Esophagus muscularis mucosa (tissue), 4 donors: ENCODE measurements around the gene VSNL1. TPM values are rescaled to one million over a fixed set of nuclear protein-coding genes. Genes with fewer than 3 reads are reported as not detected.
"Not testable (repeated sequence)": the region's sequence is repeated elsewhere in the genome, so short reads cannot be mapped to it uniquely, and the experiment has no call there.

Experiments
- DNase-seq: peaks from one replicate; pipeline ENCODE4 v3.0.0-alpha.2; 2017; ENCODE audit errors: extremely low spot score
- H3K27ac ChIP-seq, 4 donors: fragments of 200-600 bp; sonication (generic); replicated peaks in 1 of 4; 1 replicate in 3 of 4; 2 replicates in 1 of 4; pipeline ENCODE4 v1.5.1; 2016 to 2019; ENCODE audit warnings: mild to moderate bottlenecking in 1 of 4
- H3K27me3 ChIP-seq, 4 donors: fragments of 200-600 bp; sonication (generic); one replicate each; pipeline versions ENCODE4 v1.5.1 to v1.6.0; 2016 to 2019
- H3K36me3 ChIP-seq, 4 donors: fragments of 200-600 bp; sonication (generic); one replicate each; pipeline ENCODE4 v1.5.1; 2016 to 2019
- H3K4me1 ChIP-seq, 4 donors: fragments of 200-600 bp; sonication (generic); one replicate each; pipeline ENCODE4 v1.5.1; 2016 to 2019
- H3K4me3 ChIP-seq, 4 donors: fragments of 200-600 bp; sonication (generic); 1 replicate in 2 of 4; 2 replicates in 2 of 4; pipeline ENCODE4 v1.5.1; 2016 to 2019; ENCODE audit warnings: mild to moderate bottlenecking in 4 of 4, moderate library complexity in 1 of 4
- H3K9me3 ChIP-seq, 4 donors: fragments of 200-600 bp; sonication (generic); 1 replicate in 3 of 4; 2 replicates in 1 of 4; pipeline ENCODE4 v1.5.1; 2016 to 2019
- EP300 ChIP-seq: sonication (generic); formaldehyde crosslinking; IDR thresholded peaks from one replicate; pipeline ENCODE4 v1.6.1; 2017; ENCODE audit warnings: antibody characterized with exemption
- POLR2A ChIP-seq: fragments of 450-650 bp; IDR thresholded peaks from one replicate; pipeline ENCODE4 v1.6.1; 2017; ENCODE audit warnings: antibody characterized with exemption, moderate library complexity, mild to moderate bottlenecking, low read depth
- POLR2AphosphoS5 ChIP-seq, 2 donors: sonication (generic); formaldehyde crosslinking; IDR thresholded peaks; one replicate each; pipeline ENCODE4 v1.6.1; 2017; ENCODE audit warnings: antibody characterized with exemption in 2 of 2
- WGBS: methylation state at CpG from one replicate; pipeline ENCODE4 v1.1.5; 2018; 5-methylcytosine and 5-hydroxymethylcytosine counted together
- intact Hi-C: fragments of 100-400 bp; cut with DNase I; formaldehyde crosslinking; loops from one replicate; pipeline ENCODE4 v1.15.1; 2023
- total RNA-seq, 4 donors: library from RNA; depleted of rRNA; stranded (reverse); fragments of >200 nt; gene quantifications; one replicate each; pipeline versions ENCODE4 v1.1.0 to v1.2.1, GENCODE V29; 2016
- TF ChIP-seq, protein P1 (sequence below), 3 experiments: fragments of 200-600 bp in 2 of 3; fragments of 450-650 bp in 1 of 3; sonication (generic) in 2 of 3; IDR thresholded peaks; one replicate each; pipeline ENCODE4 v1.5.1; 2017 to 2019; ENCODE audit warnings: antibody characterized with exemption in 3 of 3, mild to moderate bottlenecking in 2 of 3, moderate library complexity in 1 of 3

The VSNL1 gene
- total RNA-seq, 4 donors from 2014 or later = 0.17 to 4.6 (median 2.1) TPM; not detected in 1

DNA sequence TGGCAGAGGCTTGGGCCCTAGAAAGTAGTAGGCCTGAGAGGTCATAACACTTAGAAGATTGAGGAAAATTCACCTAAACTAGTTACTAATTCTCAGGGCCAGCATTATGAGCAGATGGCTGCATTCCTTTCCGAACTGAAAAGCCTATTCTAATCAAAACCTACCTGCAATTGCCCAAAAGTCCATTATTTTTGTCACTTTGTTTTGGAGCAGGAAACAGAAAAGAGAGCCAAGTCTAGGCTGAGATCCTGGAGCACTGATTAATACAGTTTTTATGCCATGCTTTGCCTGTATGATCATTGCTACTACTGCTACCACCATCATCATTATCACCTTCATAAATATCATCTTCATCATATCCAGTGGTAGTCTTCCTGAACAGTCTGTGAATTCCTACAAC, 14.7 kb downstream of the VSNL1 start:
- Histone ChIP-seq H3K27ac (no peak overlapping the region), H3K9me3 (no peaks in the 10 kb centered on the region), H3K27me3 (no peaks in the 10 kb centered on the region), H3K4me1 (no peaks in the 10 kb centered on the region), H3K4me3 (no peak overlapping the region), H3K36me3 (no peaks in the 10 kb centered on the region)
- DNase-seq = no peak
- intact Hi-C loops = no loop called here
- 80% methylated on average over 1 of the region's 1 CpG for WGBS
- TF ChIP-seq, protein P1, sequence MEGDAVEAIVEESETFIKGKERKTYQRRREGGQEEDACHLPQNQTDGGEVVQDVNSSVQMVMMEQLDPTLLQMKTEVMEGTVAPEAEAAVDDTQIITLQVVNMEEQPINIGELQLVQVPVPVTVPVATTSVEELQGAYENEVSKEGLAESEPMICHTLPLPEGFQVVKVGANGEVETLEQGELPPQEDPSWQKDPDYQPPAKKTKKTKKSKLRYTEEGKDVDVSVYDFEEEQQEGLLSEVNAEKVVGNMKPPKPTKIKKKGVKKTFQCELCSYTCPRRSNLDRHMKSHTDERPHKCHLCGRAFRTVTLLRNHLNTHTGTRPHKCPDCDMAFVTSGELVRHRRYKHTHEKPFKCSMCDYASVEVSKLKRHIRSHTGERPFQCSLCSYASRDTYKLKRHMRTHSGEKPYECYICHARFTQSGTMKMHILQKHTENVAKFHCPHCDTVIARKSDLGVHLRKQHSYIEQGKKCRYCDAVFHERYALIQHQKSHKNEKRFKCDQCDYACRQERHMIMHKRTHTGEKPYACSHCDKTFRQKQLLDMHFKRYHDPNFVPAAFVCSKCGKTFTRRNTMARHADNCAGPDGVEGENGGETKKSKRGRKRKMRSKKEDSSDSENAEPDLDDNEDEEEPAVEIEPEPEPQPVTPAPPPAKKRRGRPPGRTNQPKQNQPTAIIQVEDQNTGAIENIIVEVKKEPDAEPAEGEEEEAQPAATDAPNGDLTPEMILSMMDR (IDR thresholded peaks at IDR 0.05) = no peak
- TF ChIP-seq POLR2A (no peak), POLR2AphosphoS5 (IDR thresholded peaks at IDR 0.05) (no peak), EP300 (no peak)

DNA sequence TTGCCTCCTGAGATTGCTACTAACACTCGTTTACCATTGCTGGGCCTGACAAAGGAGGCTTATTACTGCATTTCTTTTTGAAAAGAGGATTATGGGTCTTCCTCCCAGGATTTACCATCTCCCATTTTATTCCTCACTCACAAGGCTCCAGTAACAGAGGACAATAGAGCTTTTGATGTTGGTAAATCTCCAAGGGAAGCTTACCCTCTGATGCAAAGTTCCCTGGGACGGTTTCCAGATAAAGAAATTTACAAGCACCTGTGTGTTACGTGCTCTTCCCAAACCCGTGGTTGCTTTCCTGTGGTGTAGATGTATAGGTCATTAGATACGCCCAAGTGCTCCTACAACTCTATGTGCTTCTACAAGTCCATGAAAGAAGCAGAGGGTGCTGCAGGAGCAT, 17.1 kb downstream of the VSNL1 start:
- DNase-seq = no peak
- intact Hi-C loops = no loop called here
- Histone ChIP-seq H3K36me3 (no peaks in the 10 kb centered on the region), H3K27ac (no peak overlapping the region), H3K4me1 (no peaks in the 10 kb centered on the region), H3K9me3 (no peaks in the 10 kb centered on the region), H3K4me3 (no peak overlapping the region), H3K27me3 (no peaks in the 10 kb centered on the region)
- no peak for TF ChIP-seq POLR2A
- WGBS = 73% methylated on average over 5 of the region's 5 CpGs

DNA sequence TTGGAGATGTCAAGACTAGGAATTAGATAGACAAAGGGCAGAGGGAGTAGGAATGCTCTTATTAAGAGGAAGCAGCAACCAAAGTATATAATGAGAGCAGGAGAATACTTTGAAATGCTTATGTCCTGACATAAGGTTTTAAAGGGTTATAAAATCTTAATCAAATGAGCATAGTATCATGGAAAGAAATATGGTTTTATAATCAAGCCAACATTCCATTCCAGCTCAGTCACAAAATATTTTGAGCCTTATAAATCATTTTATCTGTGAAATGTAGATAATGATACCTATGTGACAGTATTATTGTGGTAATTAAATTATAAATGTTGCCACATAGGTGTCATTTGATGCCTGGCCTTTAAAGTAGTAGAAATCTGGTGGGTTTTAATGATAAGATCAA, 17.6 kb downstream of the VSNL1 start:
- DNase-seq = no peak
- H3K36me3 ChIP-seq = no peaks in the 10 kb centered on the region
- no peak overlapping the region for H3K4me3 ChIP-seq
- no peaks in the 10 kb centered on the region for H3K4me1 ChIP-seq
- no peak overlapping the region for H3K27ac ChIP-seq
- intact Hi-C loops = no loop called here
- H3K27me3 ChIP-seq = no peaks in the 10 kb centered on the region
- TF ChIP-seq POLR2A = no peak
- TF ChIP-seq, protein P1 (IDR thresholded peaks at IDR 0.05) = no peak
- no peak for TF ChIP-seq EP300
- TF ChIP-seq POLR2AphosphoS5 (IDR thresholded peaks at IDR 0.05) = no peak
- no peaks in the 10 kb centered on the region for H3K9me3 ChIP-seq

DNA sequence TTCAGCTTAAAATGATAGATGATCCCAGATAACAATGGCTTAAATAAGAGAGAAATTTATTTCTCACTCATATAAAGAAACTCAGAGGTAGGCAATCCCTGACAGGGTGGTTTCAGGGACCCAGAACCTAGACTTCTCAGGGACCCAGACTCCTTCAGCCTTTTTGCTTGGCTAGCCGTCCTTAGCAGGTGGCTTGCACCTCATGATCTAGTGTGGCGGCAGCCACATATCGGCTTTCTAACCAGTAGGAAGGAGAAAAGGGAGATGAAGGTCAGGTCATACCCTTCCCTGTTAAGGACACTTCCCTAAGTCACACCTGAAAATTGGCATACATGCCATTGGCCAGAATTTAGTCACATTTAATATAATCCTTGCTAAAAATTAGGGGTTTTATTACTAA, 18.4 kb downstream of the VSNL1 start:
- no peaks in the 10 kb centered on the region for H3K9me3 ChIP-seq
- intact Hi-C loops = no loop called here
- H3K4me3 ChIP-seq = no peak overlapping the region
- TF ChIP-seq, protein P1 (IDR thresholded peaks at IDR 0.05) = no peak
- no peak for TF ChIP-seq EP300
- no peak for TF ChIP-seq POLR2A
- TF ChIP-seq POLR2AphosphoS5 (IDR thresholded peaks at IDR 0.05) = no peak
- H3K27me3 ChIP-seq = no peaks in the 10 kb centered on the region
- no peaks in the 10 kb centered on the region for H3K36me3 ChIP-seq
- no peak for DNase-seq
- H3K27ac ChIP-seq = no peak overlapping the region
- 82% methylated on average over 3 of the region's 3 CpGs for WGBS
- no peaks in the 10 kb centered on the region for H3K4me1 ChIP-seq

DNA sequence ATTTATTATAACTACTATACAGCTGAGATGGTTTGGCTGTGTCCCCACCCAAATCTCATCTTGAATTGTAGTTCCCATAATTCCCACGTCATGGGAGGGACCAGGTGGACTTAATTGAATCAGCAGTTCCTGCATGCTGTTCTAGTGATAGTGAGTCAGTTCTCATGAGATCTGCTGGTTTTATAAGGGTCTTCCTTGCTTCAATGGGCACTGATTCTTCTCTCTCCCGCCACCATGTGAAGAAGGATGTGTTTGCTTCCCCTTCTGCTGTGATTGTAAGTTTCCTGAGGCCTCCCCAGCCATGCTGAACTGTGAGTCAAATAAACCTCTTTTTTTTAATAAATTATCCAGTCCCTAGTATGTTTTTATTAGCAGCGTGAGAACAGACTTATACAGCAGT, 25.2 kb downstream of the VSNL1 start:
- H3K27me3 ChIP-seq, intact Hi-C loops, H3K9me3 ChIP-seq, H3K4me1 ChIP-seq, DNase-seq, H3K4me3 ChIP-seq, H3K27ac ChIP-seq, H3K36me3 ChIP-seq: not testable (repeated sequence)
- 87% methylated on average over 3 of the region's 3 CpGs for WGBS

DNA sequence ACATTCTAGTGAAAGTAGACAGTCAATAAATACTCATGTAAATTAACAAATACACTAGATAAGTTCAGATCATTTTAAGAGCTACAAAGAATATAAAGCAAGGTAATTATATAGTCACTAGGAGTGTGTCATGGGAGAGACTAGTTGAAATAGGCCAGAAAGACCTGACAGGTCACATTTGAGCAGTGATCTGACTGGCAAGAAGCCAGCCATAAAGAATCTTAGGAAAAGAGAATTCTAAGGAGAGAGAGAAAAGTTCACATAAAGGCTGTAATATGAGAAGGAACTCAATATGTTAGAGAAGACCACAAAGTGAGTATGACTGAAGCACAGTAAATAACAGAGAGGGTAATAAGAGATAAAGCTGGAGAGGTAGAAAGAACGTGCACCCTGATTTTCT, 31.2 kb downstream of the VSNL1 start:
- peaks cover 0 to 13% (median 5%) of the 10 kb centered on the region in 4 donors for H3K4me1 ChIP-seq
- no peak for DNase-seq
- TF ChIP-seq POLR2AphosphoS5 (IDR thresholded peaks at IDR 0.05) = no peak
- intact Hi-C loops = no loop called here
- H3K4me3 ChIP-seq = no peak overlapping the region
- WGBS = 65% methylated on average over 1 of the region's 1 CpG
- H3K9me3 ChIP-seq = no peaks in the 10 kb centered on the region
- H3K36me3 ChIP-seq = no peaks in the 10 kb centered on the region
- H3K27ac ChIP-seq = no peak overlapping the region
- H3K27me3 ChIP-seq = no peaks in the 10 kb centered on the region
